ENCODE data around the gene SZT2. TPM values are rescaled to one million over a fixed set of nuclear protein-coding genes. Genes with fewer than 3 reads are reported as not detected.

SZT2 gene
- total and polyA plus RNA-seq, 10 of the 15 experiments (the other 5 are each of a cell fraction or from before 2014, with no cell fraction given): 1.4 to 38.3 (median 12.7) TPM

- no TSS peak for BruUV-seq (replicated peaks)
- H3K27ac ChIP-seq (ENCODE audit: control insufficient read depth, insufficient read depth): no peak overlapping the region
- no peak overlapping the region for H3K4me3 ChIP-seq
- TF ChIP-seq, protein P1, sequence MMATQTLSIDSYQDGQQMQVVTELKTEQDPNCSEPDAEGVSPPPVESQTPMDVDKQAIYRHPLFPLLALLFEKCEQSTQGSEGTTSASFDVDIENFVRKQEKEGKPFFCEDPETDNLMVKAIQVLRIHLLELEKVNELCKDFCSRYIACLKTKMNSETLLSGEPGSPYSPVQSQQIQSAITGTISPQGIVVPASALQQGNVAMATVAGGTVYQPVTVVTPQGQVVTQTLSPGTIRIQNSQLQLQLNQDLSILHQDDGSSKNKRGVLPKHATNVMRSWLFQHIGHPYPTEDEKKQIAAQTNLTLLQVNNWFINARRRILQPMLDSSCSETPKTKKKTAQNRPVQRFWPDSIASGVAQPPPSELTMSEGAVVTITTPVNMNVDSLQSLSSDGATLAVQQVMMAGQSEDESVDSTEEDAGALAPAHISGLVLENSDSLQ (IDR thresholded peaks at IDR 0.05): no peak
- TF ChIP-seq, protein P2, sequence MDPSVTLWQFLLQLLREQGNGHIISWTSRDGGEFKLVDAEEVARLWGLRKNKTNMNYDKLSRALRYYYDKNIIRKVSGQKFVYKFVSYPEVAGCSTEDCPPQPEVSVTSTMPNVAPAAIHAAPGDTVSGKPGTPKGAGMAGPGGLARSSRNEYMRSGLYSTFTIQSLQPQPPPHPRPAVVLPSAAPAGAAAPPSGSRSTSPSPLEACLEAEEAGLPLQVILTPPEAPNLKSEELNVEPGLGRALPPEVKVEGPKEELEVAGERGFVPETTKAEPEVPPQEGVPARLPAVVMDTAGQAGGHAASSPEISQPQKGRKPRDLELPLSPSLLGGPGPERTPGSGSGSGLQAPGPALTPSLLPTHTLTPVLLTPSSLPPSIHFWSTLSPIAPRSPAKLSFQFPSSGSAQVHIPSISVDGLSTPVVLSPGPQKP (IDR thresholded peaks at IDR 0.05; ENCODE audit: low read depth, low read length): no peak
- TF ChIP-seq CHD1 (IDR thresholded peaks at IDR 0.05; ENCODE audit: low read depth, low read length) (no peak), CBX5 (IDR thresholded peaks at IDR 0.05; ENCODE audit: low read depth) (no peak), E4F1 (IDR thresholded peaks at IDR 0.05; ENCODE audit: borderline replicate concordance, partially characterized antibody) (no peak), PAX5 (IDR thresholded peaks at IDR 0.05; ENCODE audit: borderline replicate concordance, low read depth, low read length) (no peak), MEF2B (IDR thresholded peaks at IDR 0.05; ENCODE audit: partially characterized antibody, poor library complexity, severe bottlenecking) (no peak), KLF5 (IDR thresholded peaks at IDR 0.05; ENCODE audit: partially characterized antibody) (no peak), JUND (IDR thresholded peaks at IDR 0.05; ENCODE audit: low read depth, low read length) (no peak), SIX5 (IDR thresholded peaks at IDR 0.05; ENCODE audit: low read depth, low read length, severe bottlenecking) (no peak)
- in situ Hi-C loops (cut with MboI): no loop called here
- H3K9ac ChIP-seq (ENCODE audit: control insufficient read depth, insufficient read depth, low read length): no peak overlapping the region
- H3K4me1 ChIP-seq (ENCODE audit: control insufficient read depth, insufficient read depth, low read length): no peaks in the 10 kb centered on the region
- RAD21 ChIA-PET (ENCODE audit: unreplicated experiment): no interaction called here
- WGBS (ENCODE audit: insufficient coverage, insufficient replicate concordance, low lambda C conversion rate, missing lambda C conversion rate): 89% methylated on average over 16 of the region's 16 CpGs
- no peak for DNase-seq (ENCODE audit: low read depth, low spot score)
- H4K20me1 ChIP-seq (ENCODE audit: control insufficient read depth, insufficient read depth): no peaks in the 10 kb centered on the region; the same call in 1 of the 2 replicates
- H3K9me3 ChIP-seq (replicated peaks; ENCODE audit: control insufficient read depth, insufficient read depth, low read length): no peaks in the 10 kb centered on the region
- no peak overlapping the region for H2AFZ ChIP-seq (ENCODE audit: control insufficient read depth, low read depth, low read length)
- SMC1A ChIA-PET (ENCODE audit: uncharacterized antibody, unreplicated experiment): no interaction called here
- no peak overlapping the region for H3K4me2 ChIP-seq (ENCODE audit: control insufficient read depth, insufficient read depth)
- intact Hi-C loops (cut with micrococcal nuclease; ENCODE audit: unreplicated experiment): no loop called here
- H3K79me2 ChIP-seq (ENCODE audit: control insufficient read depth, insufficient read depth, low read length): no peaks in the 10 kb centered on the region
- no peak for ATAC-seq
- no peak for FAIRE-seq
- peaks cover 7 to 31% of the 10 kb centered on the region in 2 experiments; a peak in 3 of 4 replicates for H3K36me3 ChIP-seq (ENCODE audit: control insufficient read depth in 2 of 2, insufficient read depth in 2 of 2, low read length in 1 of 2)
- H3K27me3 ChIP-seq (replicated peaks in 1 of 2; ENCODE audit: control insufficient read depth in 2 of 2, insufficient read depth in 2 of 2, low read length in 1 of 2): no peaks in the 10 kb centered on the region
- CTCF ChIA-PET: no interaction called here
- POLR2A ChIA-PET: interaction anchor here (1.6 kb wide), 1 partner anchor 11 kb away, joined by 4 read pairs; the partner anchor contains the start of gene HYI
Measured at GRCh38 chr1:43443197-43443946, 53.7 kb downstream of the SZT2 start.

Measured in GM12878 (cell line).